Endothelial cell of umbilical vein (primary cell): ENCODE data around the gene PHLPP1. TPM values are rescaled to one million over a fixed set of nuclear protein-coding genes. Genes with fewer than 3 reads are reported as not detected.

ENCODE experiments used
- BruUV-seq: library from RNA; stranded (reverse); fragments of 400-500 nt; replicated peaks from 2 replicates; lab custom pipeline; 2021; lab: Mats Ljungman, UMichigan
- CTCF ChIA-PET: fragments of 300-600, 350-600 bp; sonication (Branson Sonifier 250); formaldehyde crosslinking; loops from one replicate; lab custom pipeline; 2021; ENCODE audit warnings: antibody characterized with exemption, inconsistent platforms; lab: Charles Lee
- POLR2A ChIA-PET: fragments of 300-600, 350-600 bp; sonication (Branson Sonifier 250); formaldehyde crosslinking; loops from one replicate; lab custom pipeline; 2021; ENCODE audit warnings: antibody characterized with exemption, inconsistent platforms; lab: Charles Lee
- DNase-seq: peaks from one replicate; pipeline ENCODE4 v3.0.0-alpha.2; 2011; ENCODE audit warnings: low read depth, low spot score
- FAIRE-seq: peaks from 2 replicates; lab custom pipeline; 2011; peaks lifted over from hg19 to GRCh38; lab: Jason Lieb, UNC
- H2AFZ ChIP-seq: 2 replicates; pipeline ENCODE4 v1.6.0; 2012; ENCODE audit warnings: low read depth, low read length, control low read depth, inconsistent platforms
- H3K27ac ChIP-seq: 2 replicates; pipeline ENCODE4 v1.5.1; 2011; ENCODE audit warnings: low read depth, mild to moderate bottlenecking, control low read depth, low read length, moderate library complexity; ENCODE audit not compliant: insufficient read depth
- H3K27me3 ChIP-seq, 2 experiments: 2 replicates each; pipeline versions ENCODE4 v1.6.0 to v1.6.1; 2011; ENCODE audit warnings: low read length in 2 of 2, mixed read lengths in 1 of 2; ENCODE audit not compliant: control insufficient read depth in 2 of 2, insufficient read depth in 2 of 2
- H3K36me3 ChIP-seq, 2 experiments: 2 replicates in 1 of 2; 3 replicates in 1 of 2; pipeline ENCODE4 v1.5.1; 2011; ENCODE audit warnings: low read length in 2 of 2, mild to moderate bottlenecking in 1 of 2, moderate library complexity in 1 of 2; ENCODE audit not compliant: control insufficient read depth in 2 of 2, insufficient read depth in 2 of 2; ENCODE audit errors: extremely low read depth in 1 of 2
- H3K4me1 ChIP-seq: 3 replicates; pipeline ENCODE4 v1.5.1; 2011; ENCODE audit warnings: mild to moderate bottlenecking, low read length; ENCODE audit not compliant: control insufficient read depth, insufficient read depth; ENCODE audit errors: extremely low read depth
- H3K4me2 ChIP-seq: 2 replicates; pipeline ENCODE4 v1.6.1; 2011; ENCODE audit warnings: low read length, control low read depth, mixed read lengths; ENCODE audit not compliant: insufficient read depth
- H3K4me3 ChIP-seq, 3 experiments: fragments of 200-600 bp in 1 of 3; sonication (generic), shearing (Covaris generic) in 1 of 3; replicated peaks in 1 of 3; 2 replicates each; pipeline ENCODE4 v1.5.1; 2011 to 2016; ENCODE audit warnings: control low read depth in 3 of 3, low read length in 3 of 3, mild to moderate bottlenecking in 2 of 3, inconsistent platforms in 1 of 3, low read depth in 1 of 3, moderate library complexity in 1 of 3; ENCODE audit not compliant: insufficient read depth in 1 of 3
- H3K79me2 ChIP-seq: 2 replicates; pipeline ENCODE4 v1.6.0; 2012; ENCODE audit warnings: low read length, inconsistent platforms; ENCODE audit not compliant: control insufficient read depth, insufficient read depth
- H3K9ac ChIP-seq: replicated peaks from 2 replicates; pipeline ENCODE3; 2011; ENCODE audit warnings: low read length, control low read depth; ENCODE audit not compliant: insufficient read depth; ENCODE audit errors: extremely low read depth
- H3K9me1 ChIP-seq: replicated peaks from 3 replicates; pipeline ENCODE4 v1.6.0; 2011; ENCODE audit warnings: mild to moderate bottlenecking, low read length; ENCODE audit not compliant: control insufficient read depth, insufficient read depth; ENCODE audit errors: extremely low read depth
- H3K9me3 ChIP-seq: replicated peaks from 2 replicates; pipeline ENCODE4 v1.5.1; 2012; ENCODE audit warnings: low read length, inconsistent platforms; ENCODE audit not compliant: control insufficient read depth, insufficient read depth
- H4K20me1 ChIP-seq: replicated peaks from 2 replicates; pipeline ENCODE3; 2011; ENCODE audit warnings: mild to moderate bottlenecking, low read length; ENCODE audit not compliant: control insufficient read depth, insufficient read depth; ENCODE audit errors: extremely low read depth
- EZH2 ChIP-seq: IDR thresholded peaks from 2 replicates; pipeline ENCODE4 v1.6.1; 2012; ENCODE audit warnings: borderline replicate concordance, low read depth, mild to moderate bottlenecking, moderate library complexity, low read length, inconsistent platforms; ENCODE audit not compliant: severe bottlenecking
- GATA2 ChIP-seq: IDR thresholded peaks from 2 replicates; pipeline ENCODE4 v1.7.0; 2011; ENCODE audit warnings: low read depth, mild to moderate bottlenecking, moderate library complexity, mixed read lengths, low read length; ENCODE audit not compliant: insufficient read length, insufficient read depth
- POLR2AphosphoS5 ChIP-seq: IDR thresholded peaks from 2 replicates; pipeline ENCODE4 v1.6.1; 2012; ENCODE audit warnings: low read depth, mild to moderate bottlenecking, control low read depth, low read length, moderate library complexity; ENCODE audit not compliant: insufficient read depth
- dilution Hi-C: fragments of 300-500 bp; cut with MboI; formaldehyde crosslinking; loops from one replicate; pipeline ENCODE4 v1.15.0; 2019; ENCODE audit warnings: low sequenced_read_pairs; ENCODE audit not compliant: extremely low pct_ligation_motif_present
- intact Hi-C: fragments of 100-400 bp; cut with micrococcal nuclease; formaldehyde crosslinking; loops from one replicate; pipeline ENCODE4 v1.10.0; 2022
- polyA plus RNA-seq, 4 experiments: library from polyadenylated mRNA; depleted of rRNA in 3 of 4; stranded (reverse) in 3 of 4; unstranded in 1 of 4; fragments of >200 nt; gene quantifications; 2 replicates each; pipeline versions ENCODE4 v1.2.1 to v1.2.3, GENCODE V29; 2011 to 2012; ENCODE audit warnings: missing spikeins in 1 of 4
- total RNA-seq: library from RNA; stranded (reverse); gene quantifications from 2 replicates; pipeline ENCODE4 v1.2.3, GENCODE V29; 2021
- TF ChIP-seq, protein P1 (sequence below): IDR thresholded peaks from 2 replicates; pipeline ENCODE4 v1.6.1; 2011; ENCODE audit not compliant: insufficient read depth, insufficient read length
- TF ChIP-seq, protein P2 (sequence below), 2 donors: IDR thresholded peaks; 1 replicate in 1 of 2; 2 replicates in 1 of 2; pipeline ENCODE4 v1.5.1; 2011; ENCODE audit warnings: low read length in 2 of 2, mild to moderate bottlenecking in 2 of 2, moderate library complexity in 2 of 2, control low read depth in 1 of 2, inconsistent platforms in 1 of 2, low read depth in 1 of 2; ENCODE audit not compliant: insufficient read depth in 1 of 2; ENCODE audit errors: extremely low read depth in 1 of 2

The PHLPP1 gene
- total and polyA plus RNA-seq, 2 donors (not counting 3 experiments of a cell fraction or from before 2014, with no cell fraction given) = 4.0 to 10.8 TPM

DNA sequence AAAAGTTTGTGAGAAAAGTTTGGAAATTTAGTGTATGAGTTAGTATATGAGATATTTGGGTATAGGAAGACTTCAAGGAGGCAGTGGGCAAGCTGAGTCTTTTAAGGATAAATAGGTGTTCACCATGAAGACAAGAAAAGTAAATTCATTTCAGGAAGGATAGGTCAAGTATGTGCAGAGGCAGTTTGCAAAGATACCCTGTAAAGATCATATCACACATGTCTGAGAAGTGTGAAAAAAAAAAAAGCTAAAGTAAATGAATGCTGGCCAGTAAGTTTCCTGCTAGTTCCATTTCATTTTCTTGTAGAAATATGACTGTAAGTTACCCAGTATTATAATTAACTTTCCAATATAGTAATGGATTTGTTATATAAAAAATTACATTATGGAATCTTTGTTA is 131.0 kb downstream of the PHLPP1 start:
- POLR2A ChIA-PET = no interaction called here
- dilution Hi-C loops = no loop called here
- FAIRE-seq = no peak

More for the DNA sequence above, 131.0 kb downstream of the PHLPP1 start:
- Histone ChIP-seq H2AFZ (no peak overlapping the region), H3K9me3 (no peaks in the 10 kb centered on the region), H3K9me1 (no peaks in the 10 kb centered on the region), H3K27ac (no peak overlapping the region), H3K9ac (no peak overlapping the region), H3K79me2 (no peaks in the 10 kb centered on the region), H3K4me2 (no peak overlapping the region), H4K20me1 (no peaks in the 10 kb centered on the region), H3K4me3 (no peak overlapping the region), H3K36me3 (no peaks in the 10 kb centered on the region), H3K4me1 (no peaks in the 10 kb centered on the region), H3K27me3 (no peaks in the 10 kb centered on the region)
- CTCF ChIA-PET = interaction anchor here (1.7 kb wide), 1 partner anchor 131 kb away, joined by 4 read pairs; the partner anchor contains the start of gene PHLPP1
- TF ChIP-seq POLR2AphosphoS5 = no peak
- TF ChIP-seq GATA2 = no peak
- TF ChIP-seq, protein P1, sequence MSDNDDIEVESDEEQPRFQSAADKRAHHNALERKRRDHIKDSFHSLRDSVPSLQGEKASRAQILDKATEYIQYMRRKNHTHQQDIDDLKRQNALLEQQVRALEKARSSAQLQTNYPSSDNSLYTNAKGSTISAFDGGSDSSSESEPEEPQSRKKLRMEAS = no peak
- TF ChIP-seq EZH2 = no peak
- TF ChIP-seq, protein P2, sequence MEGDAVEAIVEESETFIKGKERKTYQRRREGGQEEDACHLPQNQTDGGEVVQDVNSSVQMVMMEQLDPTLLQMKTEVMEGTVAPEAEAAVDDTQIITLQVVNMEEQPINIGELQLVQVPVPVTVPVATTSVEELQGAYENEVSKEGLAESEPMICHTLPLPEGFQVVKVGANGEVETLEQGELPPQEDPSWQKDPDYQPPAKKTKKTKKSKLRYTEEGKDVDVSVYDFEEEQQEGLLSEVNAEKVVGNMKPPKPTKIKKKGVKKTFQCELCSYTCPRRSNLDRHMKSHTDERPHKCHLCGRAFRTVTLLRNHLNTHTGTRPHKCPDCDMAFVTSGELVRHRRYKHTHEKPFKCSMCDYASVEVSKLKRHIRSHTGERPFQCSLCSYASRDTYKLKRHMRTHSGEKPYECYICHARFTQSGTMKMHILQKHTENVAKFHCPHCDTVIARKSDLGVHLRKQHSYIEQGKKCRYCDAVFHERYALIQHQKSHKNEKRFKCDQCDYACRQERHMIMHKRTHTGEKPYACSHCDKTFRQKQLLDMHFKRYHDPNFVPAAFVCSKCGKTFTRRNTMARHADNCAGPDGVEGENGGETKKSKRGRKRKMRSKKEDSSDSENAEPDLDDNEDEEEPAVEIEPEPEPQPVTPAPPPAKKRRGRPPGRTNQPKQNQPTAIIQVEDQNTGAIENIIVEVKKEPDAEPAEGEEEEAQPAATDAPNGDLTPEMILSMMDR (IDR thresholded peaks at IDR 0.05; ENCODE audit: extremely low read depth in 1 of 2, insufficient read depth in 1 of 2, low read depth in 1 of 2, low read length in 2 of 2) = no peak
- intact Hi-C loops = no loop called here
- no peak for DNase-seq
- BruUV-seq = no TSS peak
